ENCODE measurements around the gene CATSPER4.

CATSPER4 gene

GRCh38 chr1:26158908-26159742, 31.3 kb upstream of the CATSPER4 start, which contains the start of gene FAM110D:
TSS of gene FAM110D (plus strand) at chr1:26159079. CDS start at chr1:26161292, 2,213 bp downstream.
- Histone ChIP-seq H3K36me3 (ENCODE audit: insufficient read depth, low read length) (no peaks in the 10 kb centered on the region), H3K4me3 (ENCODE audit: low read length) (peak within 1 kb of the TSS; percentile 37; the same call in 1 of the 2 replicates), H3K9me3 (ENCODE audit: insufficient read depth, low read depth, low read length) (no peaks in the 10 kb centered on the region), H3K9ac (ENCODE audit: low read depth, low read length) (0 out of 2 replicates have a peak within 1 kb of the TSS, but pooled peaks have one; percentile 2), H3K27me3 (ENCODE audit: insufficient read depth, low read length) (peaks cover 99% of the 10 kb centered on the region), H3K4me1 (ENCODE audit: insufficient read depth, low read length) (peaks cover 43% of the 10 kb centered on the region), H3K27ac (ENCODE audit: low read depth, low read length) (no peak within 1 kb of the TSS)
- WGBS, result 24% methylated on average over 6 of the region's 6 CpGs

GRCh38 chr1:26159743-26160039, 30.7 kb upstream of the CATSPER4 start:
- Histone ChIP-seq H3K27ac (ENCODE audit: low read depth, low read length) (no peak overlapping the region), H3K9me3 (ENCODE audit: insufficient read depth, low read depth, low read length) (no peaks in the 10 kb centered on the region), H3K27me3 (ENCODE audit: insufficient read depth, low read length) (peaks cover 98% of the 10 kb centered on the region), H3K36me3 (ENCODE audit: insufficient read depth, low read length) (no peaks in the 10 kb centered on the region), H3K4me3 (ENCODE audit: low read length) (no peak overlapping the region), H3K9ac (ENCODE audit: low read depth, low read length) (no peak overlapping the region), H3K4me1 (ENCODE audit: insufficient read depth, low read length) (peaks cover 43% of the 10 kb centered on the region)
- 71% methylated on average over 4 of the region's 4 CpGs for WGBS

- Histone ChIP-seq H3K9ac (ENCODE audit: low read depth, low read length) (peak overlapping the region; percentile 70), H3K27ac (ENCODE audit: low read depth, low read length) (no peak overlapping the region), H3K27me3 (ENCODE audit: insufficient read depth, low read length) (peaks cover 97% of the 10 kb centered on the region), H3K9me3 (ENCODE audit: insufficient read depth, low read depth, low read length) (no peaks in the 10 kb centered on the region), H3K4me1 (ENCODE audit: insufficient read depth, low read length) (peaks cover 42% of the 10 kb centered on the region), H3K36me3 (ENCODE audit: insufficient read depth, low read length) (no peaks in the 10 kb centered on the region), H3K4me3 (ENCODE audit: low read length) (peak overlapping the region; percentile 55)
- 27% methylated on average over 18 of the region's 18 CpGs for WGBS
Measured at GRCh38 chr1:26160527-26161414, 29.6 kb upstream of the CATSPER4 start.

DNA sequence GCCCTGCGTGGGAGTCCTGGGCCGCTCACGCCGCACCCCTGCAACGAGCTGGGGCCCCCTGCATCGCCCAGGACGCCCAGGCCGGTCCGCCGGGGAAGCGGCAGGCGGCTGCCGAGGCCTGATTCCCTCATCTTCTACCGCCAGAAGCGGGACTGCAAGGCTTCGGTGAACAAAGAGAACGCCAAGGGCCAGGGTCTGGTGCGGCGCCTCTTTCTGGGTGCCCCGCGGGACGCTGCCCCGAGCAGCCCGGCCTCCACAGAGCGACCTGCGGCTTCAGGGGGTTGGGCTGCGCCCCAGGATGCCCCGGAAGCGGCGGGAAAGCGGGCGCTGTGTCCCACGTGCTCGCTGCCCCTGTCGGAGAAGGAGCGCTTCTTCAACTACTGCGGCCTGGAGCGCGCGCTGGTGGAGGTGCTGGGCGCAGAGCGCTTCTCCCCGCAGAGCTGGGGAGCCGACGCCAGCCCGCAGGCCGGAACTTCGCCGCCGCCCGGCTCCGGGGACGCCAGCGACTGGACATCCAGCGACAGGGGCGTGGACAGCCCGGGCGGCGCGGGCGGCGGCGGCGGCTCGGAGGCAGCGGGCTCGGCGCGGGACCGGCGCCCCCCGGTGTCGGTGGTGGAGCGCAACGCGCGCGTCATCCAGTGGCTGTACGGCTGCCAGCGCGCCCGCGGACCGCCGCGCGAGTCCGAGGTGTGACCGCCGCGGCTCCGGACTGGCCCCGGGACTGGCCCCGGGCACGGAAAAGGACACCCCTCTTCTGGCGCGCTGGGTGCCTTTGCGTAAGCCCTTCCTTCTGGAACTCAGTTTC, 28.8 kb upstream of the CATSPER4 start:
- H3K4me3 ChIP-seq (ENCODE audit: low read length), result peak overlapping the region; percentile 55
- WGBS, result 1% methylated on average over 98 of the region's 98 CpGs
- H3K27me3 ChIP-seq (ENCODE audit: insufficient read depth, low read length), result peaks cover 95% of the 10 kb centered on the region
- H3K9me3 ChIP-seq (ENCODE audit: insufficient read depth, low read depth, low read length), result no peaks in the 10 kb centered on the region
- no peaks in the 10 kb centered on the region for H3K36me3 ChIP-seq (ENCODE audit: insufficient read depth, low read length)
- H3K4me1 ChIP-seq (ENCODE audit: insufficient read depth, low read length), result peaks cover 37% of the 10 kb centered on the region
- H3K27ac ChIP-seq (ENCODE audit: low read depth, low read length), result no peak overlapping the region
- peak overlapping the region; percentile 70 for H3K9ac ChIP-seq (ENCODE audit: low read depth, low read length)

DNA sequence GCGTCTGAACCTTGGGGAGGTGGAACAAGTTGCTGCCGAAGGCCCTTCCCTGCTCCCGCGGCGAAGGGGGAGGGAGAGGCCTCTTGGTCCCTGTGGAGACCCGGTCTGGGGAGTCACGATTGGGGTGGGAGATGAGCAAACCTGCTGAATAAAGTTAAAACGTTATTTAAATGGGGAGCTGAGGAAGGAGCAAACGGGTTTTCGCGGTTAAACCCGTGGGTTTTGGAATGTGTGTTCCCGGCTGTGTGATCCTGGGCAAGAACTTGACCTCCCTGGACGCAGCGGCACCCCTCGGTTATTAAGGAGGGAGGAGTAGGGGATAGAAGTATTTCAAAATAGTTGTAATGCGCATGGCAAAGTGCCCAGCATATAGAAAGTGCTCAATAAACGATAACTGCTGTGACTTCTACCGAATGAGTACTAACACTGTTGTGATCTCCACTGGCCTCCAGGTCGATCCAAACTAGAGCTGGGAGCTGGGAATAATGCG, 28.1 kb upstream of the CATSPER4 start:
- peaks cover 37% of the 10 kb centered on the region for H3K4me1 ChIP-seq (ENCODE audit: insufficient read depth, low read length)
- no peaks in the 10 kb centered on the region for H3K36me3 ChIP-seq (ENCODE audit: insufficient read depth, low read length)
- peak overlapping the region; percentile 55 for H3K4me3 ChIP-seq (ENCODE audit: low read length)
- WGBS, result 27% methylated on average over 21 of the region's 21 CpGs
- H3K27ac ChIP-seq (ENCODE audit: low read depth, low read length), result no peak overlapping the region
- peaks cover 93% of the 10 kb centered on the region for H3K27me3 ChIP-seq (ENCODE audit: insufficient read depth, low read length)
- H3K9me3 ChIP-seq (ENCODE audit: insufficient read depth, low read depth, low read length), result no peaks in the 10 kb centered on the region
- peak overlapping the region; percentile 70; the same call in 1 of the 2 replicates for H3K9ac ChIP-seq (ENCODE audit: low read depth, low read length)

GRCh38 chr1:26163684-26164035, 26.7 kb upstream of the CATSPER4 start:
- Histone ChIP-seq H3K36me3 (ENCODE audit: insufficient read depth, low read length) (no peaks in the 10 kb centered on the region), H3K9ac (ENCODE audit: low read depth, low read length) (no peak overlapping the region), H3K4me1 (ENCODE audit: insufficient read depth, low read length) (peaks cover 29% of the 10 kb centered on the region), H3K9me3 (ENCODE audit: insufficient read depth, low read depth, low read length) (no peaks in the 10 kb centered on the region), H3K4me3 (ENCODE audit: low read length) (peak overlapping the region; percentile 52; the same call in 1 of the 2 replicates), H3K27me3 (ENCODE audit: insufficient read depth, low read length) (peaks cover 79% of the 10 kb centered on the region), H3K27ac (ENCODE audit: low read depth, low read length) (no peak overlapping the region)
- WGBS, result 84% methylated on average over 9 of the region's 9 CpGs

DNA sequence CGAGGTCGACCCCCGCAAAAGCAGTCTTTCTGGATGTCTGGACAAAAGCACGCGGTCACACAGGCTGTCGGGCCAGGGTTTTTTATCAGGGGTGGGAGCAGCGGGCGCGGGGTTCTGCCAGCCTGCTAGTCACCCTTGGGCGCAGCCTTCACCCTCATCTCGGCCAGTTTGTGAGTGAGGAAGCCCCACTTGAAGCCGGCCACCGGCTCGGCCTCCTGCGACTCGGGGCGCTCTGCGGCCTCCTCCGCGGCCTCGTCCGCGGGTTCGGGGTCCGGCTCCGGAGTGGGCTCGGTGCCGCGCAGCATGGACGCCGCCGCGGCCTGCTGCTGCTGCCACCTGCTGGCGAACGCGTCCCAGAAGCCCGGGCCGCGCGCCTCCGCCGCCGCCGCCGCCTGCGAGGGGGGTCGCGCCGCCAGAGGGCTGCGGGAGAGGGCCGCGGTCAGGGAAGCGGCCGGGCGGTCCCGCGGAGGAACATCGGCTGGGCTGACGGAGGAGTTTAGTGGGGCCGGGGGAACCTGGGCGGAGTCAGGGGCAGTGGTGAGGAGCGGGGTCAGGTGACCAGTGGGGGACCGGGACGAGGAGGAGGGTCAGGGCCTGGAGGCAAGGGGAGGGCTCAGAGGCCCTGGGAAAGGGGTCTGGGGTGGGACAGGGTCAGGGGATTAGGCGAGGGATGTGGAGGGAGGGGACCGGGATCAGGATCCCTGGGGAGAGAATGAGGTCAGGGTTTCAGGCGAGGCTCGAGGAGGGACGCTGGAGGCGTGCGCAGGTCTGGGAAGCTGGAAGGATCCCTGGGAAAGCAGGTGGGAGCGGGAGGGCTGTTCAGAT, 26.2 kb upstream of the CATSPER4 start:
- Histone ChIP-seq H3K9ac (ENCODE audit: low read depth, low read length) (peak overlapping the region; percentile 32; the same call in 1 of the 2 replicates), H3K27ac (ENCODE audit: low read depth, low read length) (peak overlapping the region; percentile 5; the same call in 1 of the 2 replicates), H3K27me3 (ENCODE audit: insufficient read depth, low read length) (peaks cover 73% of the 10 kb centered on the region), H3K4me3 (ENCODE audit: low read length) (peak overlapping the region; percentile 52), H3K36me3 (ENCODE audit: insufficient read depth, low read length) (no peaks in the 10 kb centered on the region), H3K9me3 (ENCODE audit: insufficient read depth, low read depth, low read length) (no peaks in the 10 kb centered on the region), H3K4me1 (ENCODE audit: insufficient read depth, low read length) (peaks cover 29% of the 10 kb centered on the region)
- WGBS, result 8% methylated on average over 72 of the region's 72 CpGs

DNA sequence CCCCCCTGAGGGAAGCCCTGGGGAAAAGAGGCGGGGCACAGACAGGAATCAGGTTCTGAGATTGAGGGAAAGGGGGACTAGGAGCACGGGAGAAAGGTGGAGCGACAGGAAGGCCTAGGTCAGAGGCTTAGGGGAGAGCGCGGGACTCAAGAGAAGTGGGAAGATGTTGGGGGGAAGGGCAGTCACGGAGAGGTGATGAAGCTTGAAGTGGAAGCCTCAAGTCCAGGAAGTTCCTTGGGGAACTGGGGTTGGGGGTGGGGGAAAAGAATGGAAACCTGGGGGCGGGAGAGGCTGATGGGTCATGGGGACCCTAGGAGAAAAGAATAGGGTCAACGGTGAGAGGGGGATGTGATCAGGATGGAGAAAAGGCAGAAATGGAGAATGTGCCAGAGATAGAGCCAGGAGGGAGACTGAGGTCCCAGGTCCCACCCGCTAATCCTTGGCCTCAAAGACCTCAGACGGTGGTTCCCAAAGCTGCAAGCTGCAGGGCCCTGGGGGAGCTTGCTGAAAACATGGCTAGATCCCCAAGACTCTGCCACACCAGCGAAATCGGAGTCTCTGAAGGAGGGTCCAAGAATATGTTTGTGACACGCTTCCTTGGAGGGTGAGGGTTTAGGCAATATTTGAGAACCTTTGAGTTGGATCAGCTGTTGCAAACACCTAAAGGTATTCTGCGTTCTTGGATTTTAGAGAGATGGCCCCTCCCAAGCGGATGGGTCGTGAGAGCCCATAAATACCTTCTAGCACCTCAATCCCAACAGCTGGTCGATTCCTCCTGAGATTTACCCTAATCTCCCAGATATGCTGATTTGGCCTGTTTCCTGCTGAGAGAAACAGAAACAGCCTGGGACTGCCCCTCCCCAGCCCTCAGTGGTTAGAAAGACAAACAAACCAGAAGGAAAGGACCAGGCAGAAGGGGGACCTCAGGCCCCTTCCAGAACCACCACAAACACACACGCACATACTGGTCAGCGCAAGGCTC, 25.2 kb upstream of the CATSPER4 start:
- WGBS, result 29% methylated on average over 19 of the region's 19 CpGs
- Histone ChIP-seq H3K27me3 (ENCODE audit: insufficient read depth, low read length) (peaks cover 64% of the 10 kb centered on the region), H3K4me3 (ENCODE audit: low read length) (peak overlapping the region; percentile 52), H3K4me1 (ENCODE audit: insufficient read depth, low read length) (peaks cover 29% of the 10 kb centered on the region), H3K36me3 (ENCODE audit: insufficient read depth, low read length) (no peaks in the 10 kb centered on the region), H3K9ac (ENCODE audit: low read depth, low read length) (peak overlapping the region; percentile 32; the same call in 1 of the 2 replicates), H3K27ac (ENCODE audit: low read depth, low read length) (peak overlapping the region; percentile 5; the same call in 1 of the 2 replicates), H3K9me3 (ENCODE audit: insufficient read depth, low read depth, low read length) (no peaks in the 10 kb centered on the region)

GRCh38 chr1:26166719-26167281, 23.6 kb upstream of the CATSPER4 start:
- no peak overlapping the region for H3K4me3 ChIP-seq (ENCODE audit: low read length)
- 96% methylated on average over 4 of the region's 4 CpGs for WGBS
- H3K9me3 ChIP-seq (ENCODE audit: insufficient read depth, low read depth, low read length), result no peaks in the 10 kb centered on the region
- peaks cover 48% of the 10 kb centered on the region for H3K27me3 ChIP-seq (ENCODE audit: insufficient read depth, low read length)
- no peak overlapping the region for H3K9ac ChIP-seq (ENCODE audit: low read depth, low read length)
- peaks cover 23% of the 10 kb centered on the region for H3K4me1 ChIP-seq (ENCODE audit: insufficient read depth, low read length)
- H3K36me3 ChIP-seq (ENCODE audit: insufficient read depth, low read length), result peaks cover 5% of the 10 kb centered on the region
- H3K27ac ChIP-seq (ENCODE audit: low read depth, low read length), result no peak overlapping the region

Data from HUES64 (cell line).